A673 (cell line): ENCODE results near the gene CACNG4. TPM values are rescaled to one million over a fixed set of nuclear protein-coding genes. Genes with fewer than 3 reads are reported as not detected.

Source experiments
- BruUV-seq: library from RNA; stranded (reverse); fragments of 400-500 nt; replicated peaks from 2 replicates; lab custom pipeline; 2021; lab: Mats Ljungman, UMichigan
- CTCF ChIA-PET: fragments of 300-600 bp; sonication (Branson Sonifier 250); formaldehyde crosslinking; loops from one replicate; lab custom pipeline; 2022; ENCODE audit warnings: antibody characterized with exemption; lab: Charles Lee
- POLR2A ChIA-PET: fragments of 300-600 bp; sonication (Branson Sonifier 250); formaldehyde crosslinking; loops from one replicate; lab custom pipeline; 2022; ENCODE audit warnings: antibody characterized with exemption; ENCODE audit not compliant: low non-redundant PET; lab: Charles Lee
- DNase-seq: peaks from one replicate; pipeline ENCODE4 v3.0.0-alpha.2; 2015; ENCODE audit warnings: low spot score
- H3K27ac ChIP-seq: fragments of 200-600 bp; sonication (generic); 2 replicates; pipeline ENCODE4 v1.5.1; 2016; ENCODE audit warnings: mixed run types, low read depth, mild to moderate bottlenecking, mixed read lengths, antibody characterized with exemption, low read length; ENCODE audit not compliant: poor library complexity, severe bottlenecking
- H3K27me3 ChIP-seq: fragments of 200-600 bp; sonication (generic); replicated peaks from 2 replicates; pipeline ENCODE4 v1.6.1; 2017; ENCODE audit warnings: mixed run types, low read depth, mild to moderate bottlenecking, mixed read lengths, antibody characterized with exemption, low read length; ENCODE audit not compliant: insufficient read depth, poor library complexity
- H3K36me3 ChIP-seq: fragments of 200-600 bp; sonication (generic); 2 replicates; pipeline ENCODE4 v1.6.1; 2016; ENCODE audit warnings: mixed run types, mild to moderate bottlenecking, mixed read lengths, antibody characterized with exemption, low read length; ENCODE audit not compliant: insufficient read depth, poor library complexity, severe bottlenecking
- H3K4me1 ChIP-seq: fragments of 200-600 bp; sonication (generic); 2 replicates; pipeline ENCODE4 v1.6.1; 2017; ENCODE audit warnings: mixed run types, mild to moderate bottlenecking, mixed read lengths, antibody characterized with exemption, low read length; ENCODE audit not compliant: insufficient read depth, poor library complexity, severe bottlenecking
- H3K4me3 ChIP-seq: fragments of 200-600 bp; sonication (generic); 2 replicates; pipeline ENCODE4 v1.5.1; 2016; ENCODE audit warnings: low read depth, mixed run types, mild to moderate bottlenecking, mixed read lengths, low read length; ENCODE audit not compliant: poor library complexity, severe bottlenecking
- H3K9me3 ChIP-seq: fragments of 200-600 bp; sonication (generic); 2 replicates; pipeline ENCODE4 v1.6.1; 2016; ENCODE audit warnings: mixed run types, low read depth, mild to moderate bottlenecking, mixed read lengths, antibody characterized with exemption, low read length; ENCODE audit not compliant: poor library complexity, severe bottlenecking
- EZH2 ChIP-seq: fragments of 200-600 bp; sonication (generic); IDR thresholded peaks from 2 replicates; pipeline ENCODE4 v1.6.1; 2017; ENCODE audit warnings: borderline replicate concordance, low read depth, mild to moderate bottlenecking, mixed read lengths, antibody characterized with exemption, low read length; ENCODE audit not compliant: poor library complexity, severe bottlenecking
- intact Hi-C: fragments of 100-400 bp; cut with micrococcal nuclease; formaldehyde crosslinking; loops from one replicate; pipeline ENCODE4 v1.10.0; 2022; ENCODE audit not compliant: unreplicated experiment
- total RNA-seq: library from RNA; stranded (reverse); gene quantifications from 2 replicates; pipeline ENCODE4 v1.2.3, GENCODE V29; 2021
- TF ChIP-seq, protein P1 (sequence below): fragments of 300-800, 200-600 bp; sonication (generic); conservative IDR thresholded peaks from 2 replicates; pipeline ENCODE4 v1.5.1; 2017; ENCODE audit warnings: low read depth, mild to moderate bottlenecking, antibody characterized with exemption, low read length, moderate library complexity, mixed read lengths

CACNG4 gene
- total RNA-seq, 1 experiment from 2014 or later: 9.7 TPM

DNA sequence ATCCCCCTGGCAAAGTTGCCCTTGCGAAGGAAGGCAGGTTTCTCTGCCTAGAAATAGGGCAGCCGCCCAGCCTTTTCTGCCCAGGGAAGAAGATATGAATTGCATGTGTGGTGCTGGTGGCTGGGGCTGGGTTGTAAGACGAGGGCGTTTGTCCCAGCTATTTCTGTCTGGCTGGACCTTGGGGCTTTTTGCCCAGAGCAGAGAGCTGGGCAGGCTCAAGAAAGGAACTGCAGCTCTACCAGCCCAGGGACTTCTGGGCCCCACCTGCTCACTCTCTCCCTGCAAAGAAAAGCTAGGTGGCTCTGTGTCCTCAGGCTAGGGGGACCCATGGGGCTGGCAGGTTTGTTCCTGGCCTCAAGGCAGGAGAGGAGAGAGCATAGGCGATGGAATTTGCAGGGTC is 80.4 kb downstream of the CACNG4 start:
- H3K27me3 ChIP-seq: no peaks in the 10 kb centered on the region
- ChIA-PET POLR2A (no interaction called here), CTCF (no interaction called here)
- no peak overlapping the region for H3K4me3 ChIP-seq
- intact Hi-C loops: no loop called here
- DNase-seq: no peak
- no TSS peak for BruUV-seq
- H3K36me3 ChIP-seq: no peaks in the 10 kb centered on the region
- no peak overlapping the region for H3K27ac ChIP-seq
- no peaks in the 10 kb centered on the region for H3K4me1 ChIP-seq
- peaks cover 21% of the 10 kb centered on the region for H3K9me3 ChIP-seq
- TF ChIP-seq, protein P1, sequence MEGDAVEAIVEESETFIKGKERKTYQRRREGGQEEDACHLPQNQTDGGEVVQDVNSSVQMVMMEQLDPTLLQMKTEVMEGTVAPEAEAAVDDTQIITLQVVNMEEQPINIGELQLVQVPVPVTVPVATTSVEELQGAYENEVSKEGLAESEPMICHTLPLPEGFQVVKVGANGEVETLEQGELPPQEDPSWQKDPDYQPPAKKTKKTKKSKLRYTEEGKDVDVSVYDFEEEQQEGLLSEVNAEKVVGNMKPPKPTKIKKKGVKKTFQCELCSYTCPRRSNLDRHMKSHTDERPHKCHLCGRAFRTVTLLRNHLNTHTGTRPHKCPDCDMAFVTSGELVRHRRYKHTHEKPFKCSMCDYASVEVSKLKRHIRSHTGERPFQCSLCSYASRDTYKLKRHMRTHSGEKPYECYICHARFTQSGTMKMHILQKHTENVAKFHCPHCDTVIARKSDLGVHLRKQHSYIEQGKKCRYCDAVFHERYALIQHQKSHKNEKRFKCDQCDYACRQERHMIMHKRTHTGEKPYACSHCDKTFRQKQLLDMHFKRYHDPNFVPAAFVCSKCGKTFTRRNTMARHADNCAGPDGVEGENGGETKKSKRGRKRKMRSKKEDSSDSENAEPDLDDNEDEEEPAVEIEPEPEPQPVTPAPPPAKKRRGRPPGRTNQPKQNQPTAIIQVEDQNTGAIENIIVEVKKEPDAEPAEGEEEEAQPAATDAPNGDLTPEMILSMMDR: no peak
- no peak for TF ChIP-seq EZH2

DNA sequence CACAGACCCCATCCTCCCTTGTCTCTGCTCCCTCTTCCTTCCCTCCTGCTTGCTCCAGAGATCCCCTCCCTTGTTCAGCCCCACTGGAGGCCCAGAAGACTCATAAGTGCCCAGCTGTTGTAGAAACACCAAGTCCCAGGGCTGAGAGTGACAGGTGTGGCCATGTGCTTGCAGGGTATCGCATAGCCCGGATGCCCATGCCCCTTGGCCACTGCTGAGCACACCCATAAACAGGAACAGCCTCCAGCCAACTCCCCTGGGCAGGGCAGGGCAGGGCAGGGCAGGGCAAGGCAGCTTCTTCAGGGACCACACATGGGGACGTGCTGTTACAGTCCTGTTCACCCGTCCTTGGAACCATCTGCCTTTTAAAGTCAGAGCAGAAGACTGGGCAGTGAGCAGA is 81.9 kb downstream of the CACNG4 start:
- no peak overlapping the region for H3K27ac ChIP-seq
- peaks cover 21% of the 10 kb centered on the region for H3K9me3 ChIP-seq
- intact Hi-C loops: no loop called here
- BruUV-seq: no TSS peak
- no peak for DNase-seq
- POLR2A ChIA-PET: no interaction called here
- H3K4me3 ChIP-seq: no peak overlapping the region
- CTCF ChIA-PET: no interaction called here
- no peak for TF ChIP-seq EZH2
- TF ChIP-seq, protein P1: no peak
- H3K36me3 ChIP-seq: no peaks in the 10 kb centered on the region
- no peaks in the 10 kb centered on the region for H3K4me1 ChIP-seq
- no peaks in the 10 kb centered on the region for H3K27me3 ChIP-seq

DNA sequence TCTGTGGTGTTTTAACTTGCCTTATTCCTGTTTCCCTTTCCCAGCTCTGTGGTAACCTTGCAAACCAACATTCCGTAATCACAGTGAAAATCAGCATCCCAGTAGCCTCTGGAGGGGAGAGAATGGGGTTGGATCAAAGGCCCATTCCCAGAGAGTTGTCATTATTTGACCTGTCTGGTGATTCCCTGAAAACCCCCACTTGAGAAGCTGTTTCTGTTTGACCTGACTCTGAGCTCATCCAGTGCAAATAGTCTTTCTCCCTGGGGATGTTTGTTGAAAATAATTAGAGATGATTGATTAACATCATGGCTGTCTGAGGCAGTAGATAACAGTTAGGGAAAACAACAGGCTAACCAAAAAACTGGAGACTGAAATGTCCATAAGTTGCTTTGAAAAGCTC is 82.9 kb downstream of the CACNG4 start:
- peaks cover 21% of the 10 kb centered on the region for H3K9me3 ChIP-seq
- BruUV-seq: no TSS peak
- ChIA-PET POLR2A (no interaction called here), CTCF (no interaction called here)
- H3K27ac ChIP-seq: no peak overlapping the region
- no peaks in the 10 kb centered on the region for H3K27me3 ChIP-seq
- no peak for TF ChIP-seq EZH2
- TF ChIP-seq, protein P1: no peak
- no peaks in the 10 kb centered on the region for H3K4me1 ChIP-seq
- intact Hi-C loops: no loop called here
- H3K4me3 ChIP-seq: no peak overlapping the region
- H3K36me3 ChIP-seq: no peaks in the 10 kb centered on the region
- DNase-seq: no peak
